Cardiac muscle cell (in vitro differentiated cells and primary cell): ENCODE results near the gene NCBP2L. TPM values are rescaled to one million over a fixed set of nuclear protein-coding genes. Genes with fewer than 3 reads are reported as not detected.

Experiments used
- DNase-seq, 2 donors: peaks; one replicate each; pipeline versions ENCODE4 v3.0.0 to v3.0.0-alpha.2; 2010 to 2017; ENCODE audit warnings: low read depth in 1 of 2, low spot score in 1 of 2
- H3K27ac ChIP-seq: fragments of 200-600 bp; sonication (generic); 2 replicates; pipeline ENCODE4 v1.5.1; 2016
- H3K27me3 ChIP-seq: fragments of 200-600 bp; sonication (generic); 2 replicates; pipeline ENCODE4 v1.6.0; 2016; ENCODE audit warnings: control low read depth
- H3K36me3 ChIP-seq: fragments of 200-600 bp; sonication (generic); 2 replicates; pipeline ENCODE4 v1.5.1; 2016; ENCODE audit warnings: control low read depth
- H3K4me1 ChIP-seq: fragments of 200-600 bp; sonication (generic); 2 replicates; pipeline ENCODE4 v1.8.1; 2017; ENCODE audit warnings: low read depth, mild to moderate bottlenecking, mixed run types
- H3K4me3 ChIP-seq: fragments of 200-600 bp; sonication (generic); 2 replicates; pipeline ENCODE4 v1.5.1; 2016; ENCODE audit warnings: mild to moderate bottlenecking
- H3K9me3 ChIP-seq: fragments of 200-600 bp; sonication (generic); 2 replicates; pipeline ENCODE4 v1.5.1; 2017; ENCODE audit warnings: low read depth, mild to moderate bottlenecking, control low read depth
- polyA plus RNA-seq: library from polyadenylated mRNA; unstranded; fragments of >200 nt; fragmentation: Nextera tagmentation; extraction: Ambion mirVana; gene quantifications from 2 replicates; pipeline ENCODE4 v1.2.1, GENCODE V29; 2016
- total RNA-seq: library from RNA; depleted of rRNA; stranded (reverse); fragments of >200 nt; gene quantifications from 2 replicates; pipeline ENCODE4 v1.2.3, GENCODE V29; 2016
- TF ChIP-seq, protein P1 (sequence below): IDR thresholded peaks from 2 replicates; pipeline ENCODE4 v1.5.1; 2012; ENCODE audit warnings: low read depth, mild to moderate bottlenecking, low read length

The NCBP2L gene
- total and polyA plus RNA-seq, 2 experiments from 2014 or later, result 0.16 TPM; not detected in 1

DNA sequence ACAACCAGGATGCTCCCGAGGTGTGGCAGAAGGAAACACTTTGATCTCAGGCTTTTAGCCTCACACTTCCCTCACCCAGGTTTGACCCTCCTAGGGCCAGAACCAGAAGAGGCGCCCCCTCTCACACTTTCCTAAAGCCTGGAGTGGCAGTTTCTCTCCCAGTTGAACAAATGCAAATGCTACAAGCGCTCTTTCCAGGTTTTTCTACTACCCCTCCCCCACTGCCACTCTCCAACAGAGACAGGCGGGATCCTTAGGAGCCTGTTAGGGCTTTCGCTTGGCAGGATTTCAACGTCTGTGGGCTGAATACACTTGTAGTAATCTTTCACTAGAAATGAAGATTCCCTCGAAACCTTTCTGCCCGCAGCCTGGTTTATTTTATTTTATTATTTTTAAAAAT lies 4.3 kb upstream of the NCBP2L start:
- Histone ChIP-seq H3K4me3 (peak overlapping the region; percentile 36), H3K9me3 (no peaks in the 10 kb centered on the region), H3K4me1 (peaks cover 18% of the 10 kb centered on the region), H3K36me3 (no peaks in the 10 kb centered on the region), H3K27ac (no peak overlapping the region), H3K27me3 (no peaks in the 10 kb centered on the region)
- TF ChIP-seq, protein P1, sequence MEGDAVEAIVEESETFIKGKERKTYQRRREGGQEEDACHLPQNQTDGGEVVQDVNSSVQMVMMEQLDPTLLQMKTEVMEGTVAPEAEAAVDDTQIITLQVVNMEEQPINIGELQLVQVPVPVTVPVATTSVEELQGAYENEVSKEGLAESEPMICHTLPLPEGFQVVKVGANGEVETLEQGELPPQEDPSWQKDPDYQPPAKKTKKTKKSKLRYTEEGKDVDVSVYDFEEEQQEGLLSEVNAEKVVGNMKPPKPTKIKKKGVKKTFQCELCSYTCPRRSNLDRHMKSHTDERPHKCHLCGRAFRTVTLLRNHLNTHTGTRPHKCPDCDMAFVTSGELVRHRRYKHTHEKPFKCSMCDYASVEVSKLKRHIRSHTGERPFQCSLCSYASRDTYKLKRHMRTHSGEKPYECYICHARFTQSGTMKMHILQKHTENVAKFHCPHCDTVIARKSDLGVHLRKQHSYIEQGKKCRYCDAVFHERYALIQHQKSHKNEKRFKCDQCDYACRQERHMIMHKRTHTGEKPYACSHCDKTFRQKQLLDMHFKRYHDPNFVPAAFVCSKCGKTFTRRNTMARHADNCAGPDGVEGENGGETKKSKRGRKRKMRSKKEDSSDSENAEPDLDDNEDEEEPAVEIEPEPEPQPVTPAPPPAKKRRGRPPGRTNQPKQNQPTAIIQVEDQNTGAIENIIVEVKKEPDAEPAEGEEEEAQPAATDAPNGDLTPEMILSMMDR, result no peak
- peak in 1 of 2 donors; percentile 66 for DNase-seq

DNA sequence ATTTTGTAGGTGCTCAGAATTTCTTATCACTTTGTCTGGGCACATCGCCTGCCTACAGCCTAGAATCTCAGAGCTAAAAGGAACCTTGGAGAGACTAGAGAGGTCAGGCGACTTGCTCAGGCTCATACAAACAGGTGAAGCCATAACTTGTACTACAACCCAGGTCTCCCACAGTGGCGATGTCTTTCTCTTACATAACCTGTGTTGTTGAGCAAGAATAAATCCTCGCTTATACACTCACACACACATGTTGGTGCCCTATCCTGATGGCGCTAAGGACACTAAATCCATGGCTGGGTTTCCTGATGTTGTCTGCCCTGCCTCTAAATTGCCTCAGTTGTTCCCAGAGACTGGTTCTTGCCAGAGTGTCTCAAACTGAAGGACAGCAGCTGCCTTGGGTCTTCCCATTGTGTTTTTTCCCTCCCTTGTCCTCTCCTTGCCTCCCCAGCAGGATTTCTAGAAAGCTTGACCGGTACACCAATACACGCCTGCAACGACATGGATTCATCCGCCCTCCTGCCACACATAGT lies 3.6 kb upstream of the NCBP2L start:
- H3K27me3 ChIP-seq, result no peaks in the 10 kb centered on the region
- no peaks in the 10 kb centered on the region for H3K36me3 ChIP-seq
- no peak overlapping the region for H3K27ac ChIP-seq
- DNase-seq, result no peak
- TF ChIP-seq, protein P1, result no peak
- no peaks in the 10 kb centered on the region for H3K9me3 ChIP-seq
- H3K4me3 ChIP-seq, result peak overlapping the region; percentile 36
- H3K4me1 ChIP-seq, result peaks cover 18% of the 10 kb centered on the region

DNA sequence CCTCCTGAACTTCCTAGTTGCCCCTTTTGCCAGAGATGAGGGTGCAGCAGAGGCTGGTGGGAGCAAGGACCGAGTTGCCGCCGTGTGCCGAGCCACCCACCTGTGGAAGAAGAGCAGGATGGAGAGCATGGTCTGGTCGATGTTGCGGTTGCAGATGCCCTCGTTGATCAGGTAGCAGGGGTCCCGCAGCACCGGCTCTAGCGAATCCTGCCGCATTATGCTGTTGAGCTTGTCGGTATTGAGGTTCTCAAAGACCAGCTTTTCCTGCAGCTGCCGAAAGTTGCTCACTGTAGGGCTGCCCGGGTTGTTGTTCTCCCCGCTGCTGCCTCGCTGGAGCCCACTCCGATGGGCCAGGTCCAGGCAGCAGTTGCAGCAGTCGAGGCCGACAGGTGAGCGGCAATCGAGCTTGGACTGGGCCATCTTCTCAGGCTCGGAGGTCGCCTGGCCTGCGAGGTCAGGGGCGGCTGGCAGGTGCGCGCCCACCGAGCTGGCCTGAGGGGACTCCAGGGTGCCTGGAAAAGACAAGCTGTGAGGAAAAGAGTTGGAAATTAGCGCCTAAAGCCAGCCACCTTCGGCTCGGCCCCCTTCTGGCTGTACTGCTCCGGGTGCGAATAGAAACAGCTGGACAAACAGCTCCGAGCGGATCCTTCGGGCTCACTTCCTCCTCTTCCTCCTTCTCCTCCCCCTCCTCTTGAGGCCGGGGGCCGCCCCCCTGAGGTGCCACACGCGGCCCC lies 2.4 kb upstream of the NCBP2L start:
- Histone ChIP-seq H3K9me3 (no peaks in the 10 kb centered on the region), H3K27me3 (no peaks in the 10 kb centered on the region), H3K4me1 (peaks cover 18% of the 10 kb centered on the region), H3K36me3 (no peaks in the 10 kb centered on the region), H3K4me3 (peak overlapping the region; percentile 36), H3K27ac (no peak overlapping the region)
- DNase-seq, result no peak
- TF ChIP-seq, protein P1, result no peak

DNA sequence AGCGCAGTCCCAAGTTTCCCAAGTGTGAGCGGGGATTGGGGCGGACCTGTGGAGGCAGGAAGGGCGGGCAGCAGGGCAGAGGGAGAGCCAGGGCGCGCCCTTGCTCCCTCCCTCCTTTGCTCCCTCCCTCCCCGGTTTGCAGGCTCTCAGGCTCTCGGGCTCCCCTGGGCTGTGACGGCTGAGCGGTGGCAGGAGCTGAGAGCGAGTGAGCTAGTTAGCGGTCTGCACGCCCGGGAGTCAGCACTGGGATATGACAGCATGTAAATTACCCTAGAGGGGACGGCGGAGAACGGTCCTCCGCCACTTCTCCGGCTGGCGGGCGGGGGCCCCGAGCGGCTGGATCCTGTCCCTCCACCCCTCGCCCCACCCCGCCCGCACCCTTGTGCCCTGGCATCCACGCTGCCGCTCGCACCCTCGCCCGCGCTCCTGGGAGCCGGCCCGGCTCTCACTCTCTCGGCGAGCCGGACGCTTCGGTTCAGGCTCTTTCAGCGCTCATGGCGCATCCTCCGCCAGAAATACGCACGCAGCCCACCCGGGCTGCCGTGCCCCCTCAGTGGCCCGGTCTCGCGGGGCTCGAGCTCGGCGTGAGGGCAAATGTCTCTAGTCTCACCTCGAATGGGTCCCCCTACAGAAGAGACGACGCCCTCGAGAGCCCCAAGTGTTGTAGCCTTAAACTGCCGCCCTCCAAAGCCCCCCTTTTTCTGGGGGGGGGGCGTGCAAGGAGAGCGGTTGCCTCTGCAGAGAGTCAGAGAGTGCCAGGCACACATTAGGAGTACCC lies 1.6 kb upstream of the NCBP2L start, which contains the start of gene TSC22D3:
Gene TSC22D3 (minus strand): TSS at position 54 of the 778 bp plus-strand sequence. CDS start 368 bp downstream, outside the sequence.
- H3K27me3 ChIP-seq, result no peaks in the 10 kb centered on the region
- peak; percentile 83 to 94 for DNase-seq
- H3K4me3 ChIP-seq, result peak within 1 kb of the TSS; percentile 36
- H3K9me3 ChIP-seq, result no peaks in the 10 kb centered on the region
- H3K27ac ChIP-seq, result no peak within 1 kb of the TSS
- H3K4me1 ChIP-seq, result peaks cover 18% of the 10 kb centered on the region
- TF ChIP-seq, protein P1, result no peak
- no peaks in the 10 kb centered on the region for H3K36me3 ChIP-seq

DNA sequence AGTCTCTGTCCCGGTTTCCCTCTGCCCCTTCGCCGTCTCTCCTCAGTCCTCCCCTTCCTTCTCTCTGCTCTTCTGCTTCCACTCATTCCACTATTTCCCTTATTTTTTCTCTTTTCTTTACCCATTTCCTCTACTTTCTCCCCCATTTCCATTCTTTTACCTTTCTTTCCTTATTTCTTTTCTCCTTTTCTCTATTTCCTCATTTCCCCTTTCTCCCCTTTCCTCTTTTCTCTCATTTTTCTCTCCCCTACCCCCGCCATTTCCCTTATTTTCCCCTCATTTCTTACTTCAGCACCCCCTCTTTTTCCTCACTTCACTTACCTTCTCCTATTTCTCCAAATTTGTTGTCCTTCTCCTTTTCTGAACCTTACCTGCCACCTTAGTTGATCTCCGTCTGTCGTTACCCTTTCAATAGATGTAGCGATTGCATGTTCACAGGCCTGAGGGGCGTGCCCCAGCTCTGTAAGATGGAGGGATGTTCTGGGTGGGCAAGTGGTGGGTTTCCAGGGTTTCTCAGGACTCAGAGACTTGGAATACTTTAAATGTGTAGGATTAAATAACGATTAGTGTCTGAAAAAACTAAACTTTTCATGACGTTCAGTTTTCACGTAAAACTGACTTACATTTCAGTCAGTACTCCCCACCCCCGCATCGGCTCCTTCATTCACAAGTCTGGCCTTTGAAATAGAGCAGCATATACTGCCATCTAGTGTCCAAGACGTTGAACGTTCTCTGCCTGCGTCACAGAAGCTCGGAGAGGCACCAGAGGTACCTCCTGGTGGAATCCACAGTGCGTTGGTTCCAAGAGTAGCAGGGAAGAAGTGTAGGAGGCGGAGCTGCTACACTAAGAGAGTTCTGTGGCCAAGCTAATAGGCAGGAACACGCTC lies 641 bp upstream of the NCBP2L start:
- Histone ChIP-seq H3K36me3 (no peaks in the 10 kb centered on the region), H3K9me3 (no peaks in the 10 kb centered on the region), H3K4me1 (peaks cover 18% of the 10 kb centered on the region), H3K27me3 (no peaks in the 10 kb centered on the region), H3K27ac (no peak overlapping the region), H3K4me3 (peak overlapping the region; percentile 36)
- TF ChIP-seq, protein P1, result peak; percentile 57
- peak; percentile 94 for DNase-seq
